Stimulated activated CD8-positive, alpha-beta memory T cell treated with anti-CD3 and anti-CD28 coated beads, Interleukin-12 subunit alpha, Interleukin-12 subunit beta, amount 100 ng/mL, for 4 hours (primary cell): ENCODE measurements around the gene BLACAT1.

Source experiments
- DNase-seq: peaks from one replicate; pipeline ENCODE4 v3.0.0-alpha.2; 2020; ENCODE audit warnings: low read depth

The BLACAT1 gene

GRCh38 chr1:205456868-205457745, 1.3 kb upstream of the BLACAT1 start:
- DNase-seq = no peak

GRCh38 chr1:205456383-205456867, 580 bp upstream of the BLACAT1 start:
- DNase-seq = no peak

DNA sequence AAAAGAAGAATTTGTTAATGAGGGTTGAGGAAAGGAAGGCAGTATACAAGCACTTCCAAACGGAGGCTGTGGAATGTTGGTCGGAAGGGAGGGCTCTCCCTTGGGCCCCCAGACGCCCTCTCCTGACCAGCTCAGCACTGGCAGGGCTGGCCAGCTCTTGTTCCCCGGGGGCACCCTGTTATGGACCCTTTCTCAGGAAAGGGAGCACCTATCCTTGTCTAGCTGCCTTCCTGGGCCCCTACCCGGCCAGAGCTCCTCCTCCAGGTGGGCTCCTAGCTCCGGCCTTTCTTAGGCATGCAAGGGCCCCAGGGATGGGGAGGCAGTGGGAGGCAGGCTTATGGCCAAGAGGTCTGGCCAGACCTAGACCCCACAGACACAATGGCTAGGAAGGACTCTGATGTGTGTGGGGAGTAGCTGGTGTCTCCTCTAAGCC, 926 bp downstream of the BLACAT1 start:
- DNase-seq = no peak

- DNase-seq = no peak
These were observed 2.4 kb downstream of the BLACAT1 start for GRCh38 chr1:205453466-205453865.

DNA sequence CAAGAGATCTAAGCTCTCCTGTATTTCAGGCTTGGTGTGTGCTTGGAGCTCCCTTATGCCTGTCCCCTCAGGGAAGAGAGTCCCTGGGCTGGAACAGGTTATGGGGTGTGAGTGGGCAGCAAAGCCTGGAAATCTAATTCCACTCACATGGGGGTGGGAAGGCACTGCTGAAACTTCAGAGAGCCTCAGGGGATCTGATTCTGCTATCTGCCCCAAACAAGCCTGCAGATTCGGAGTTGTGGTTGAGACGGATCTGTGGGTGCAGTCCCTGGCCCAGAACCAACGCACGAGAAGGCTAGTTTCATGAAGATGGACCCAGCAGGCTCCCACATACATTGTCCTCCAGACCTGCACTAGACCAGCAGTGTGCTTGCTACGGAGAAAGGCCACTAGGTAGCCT, 2.9 kb downstream of the BLACAT1 start:
- DNase-seq = no peak

DNA sequence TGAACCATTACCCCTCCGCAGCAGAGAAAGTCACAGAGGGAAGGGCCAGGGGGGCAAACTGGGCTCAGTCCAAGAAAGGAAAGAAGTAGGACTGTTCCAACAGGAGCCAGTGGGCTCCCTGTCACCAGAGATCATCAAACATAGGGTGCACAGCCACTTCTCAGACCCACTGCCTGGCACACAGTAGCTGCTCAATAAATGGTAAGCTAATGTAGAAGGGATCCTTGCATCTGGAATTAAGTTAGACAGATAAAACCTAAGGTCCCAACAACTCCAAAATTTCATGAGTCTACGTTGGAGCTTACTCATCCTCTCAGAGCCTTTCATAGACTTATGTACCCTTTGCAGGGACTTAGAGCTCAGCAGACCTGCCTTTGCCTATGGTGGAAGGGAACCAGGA, 3.5 kb downstream of the BLACAT1 start:
- DNase-seq = no peak

GRCh38 chr1:205451759-205452164, 4.1 kb downstream of the BLACAT1 start:
- DNase-seq = no peak

- DNase-seq = no peak
These were observed 4.6 kb downstream of the BLACAT1 start for GRCh38 chr1:205451202-205451601.

DNA sequence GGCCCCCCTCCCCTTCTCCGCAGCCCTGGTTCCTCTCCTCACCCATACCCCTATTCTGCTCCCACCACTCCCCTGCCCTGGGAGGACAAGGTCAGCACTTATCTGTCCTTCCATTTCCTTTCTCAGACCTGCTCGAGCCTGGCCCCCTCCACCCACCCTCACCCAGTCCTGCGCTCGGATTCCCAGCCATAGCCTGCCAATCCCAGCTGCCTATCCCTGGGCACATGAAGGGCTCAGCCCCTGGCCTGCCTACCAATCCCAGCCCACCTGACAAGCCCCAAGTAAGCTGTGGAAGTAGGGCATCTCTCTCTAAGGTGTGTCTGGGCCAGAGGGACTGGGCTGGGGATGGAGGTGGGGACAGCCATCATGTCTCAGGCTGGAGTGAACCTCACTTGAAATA, 5.4 kb downstream of the BLACAT1 start:
- no peak for DNase-seq

DNA sequence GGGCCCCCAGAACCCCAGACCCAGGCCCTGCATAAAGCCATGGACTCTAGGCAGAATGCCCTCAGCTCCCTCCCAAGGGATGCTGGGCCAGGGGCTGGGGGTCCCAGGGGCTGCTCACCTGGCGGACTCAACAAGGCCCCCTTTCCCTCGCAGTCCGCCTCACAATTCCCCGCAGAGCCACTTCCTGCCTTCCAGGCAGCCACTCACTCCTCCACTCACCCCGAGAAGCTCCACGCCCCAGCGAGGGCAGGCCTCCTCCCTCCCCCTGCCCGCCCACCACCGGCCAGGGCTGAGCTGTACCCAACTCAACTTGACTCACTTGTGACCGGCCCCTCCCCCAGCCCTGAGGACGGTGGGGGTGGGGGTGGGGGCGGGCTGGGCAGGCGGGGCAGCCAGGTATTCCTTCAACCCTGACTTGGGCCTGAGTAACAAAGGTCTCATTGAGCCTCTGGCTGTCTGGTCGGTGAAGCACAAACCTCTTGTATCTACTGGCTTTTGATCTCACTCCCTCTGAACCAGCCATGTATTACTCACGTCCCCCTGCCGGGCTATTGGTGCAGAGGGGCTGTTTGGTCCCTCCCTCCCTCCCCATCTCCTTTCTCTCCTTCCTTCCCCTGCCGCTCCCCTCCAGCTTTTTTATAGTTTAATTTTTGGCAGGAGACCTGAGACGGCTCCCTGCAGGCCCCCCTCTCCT, 5.9 kb downstream of the BLACAT1 start:
- DNase-seq = peak; percentile 30

- no peak for DNase-seq
These were observed 6.5 kb downstream of the BLACAT1 start for GRCh38 chr1:205449254-205449749.

DNA sequence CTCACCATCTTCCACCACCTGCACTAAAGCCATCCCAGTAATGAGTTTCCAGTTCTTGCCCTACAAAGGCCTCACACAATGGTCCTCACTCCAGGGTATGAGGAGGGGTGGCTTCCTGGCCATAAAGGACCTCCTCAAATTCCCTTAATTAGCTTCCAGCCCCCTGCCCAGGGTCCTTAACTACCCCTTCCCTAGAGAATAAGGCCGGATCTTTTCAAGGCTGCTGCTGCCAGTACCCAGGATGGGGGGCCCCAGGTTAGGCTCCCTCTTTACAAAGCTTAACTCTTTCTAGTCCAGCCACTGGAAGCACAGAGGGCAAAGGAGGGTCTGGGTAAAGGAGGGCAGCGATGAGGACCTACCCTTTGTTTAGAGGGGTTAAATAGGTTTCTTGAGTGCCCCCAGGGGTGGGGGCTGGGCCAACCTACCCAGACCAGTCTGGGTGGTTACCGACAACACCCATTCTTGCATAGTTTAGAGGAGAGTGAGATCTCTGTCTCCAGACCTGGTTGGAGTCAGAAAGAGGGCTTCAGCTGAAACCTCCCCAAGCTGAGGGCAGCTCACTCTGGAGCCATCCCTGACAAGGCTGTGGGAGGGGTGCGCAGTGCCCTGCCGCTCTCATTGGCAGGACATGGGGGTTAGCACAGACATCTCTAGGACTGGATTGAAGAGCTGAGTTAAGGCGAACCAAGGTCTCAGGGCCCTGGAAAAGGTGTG, 7.1 kb downstream of the BLACAT1 start:
- DNase-seq = no peak

GRCh38 chr1:205447457-205448341, 8.1 kb downstream of the BLACAT1 start:
- no peak for DNase-seq

DNA sequence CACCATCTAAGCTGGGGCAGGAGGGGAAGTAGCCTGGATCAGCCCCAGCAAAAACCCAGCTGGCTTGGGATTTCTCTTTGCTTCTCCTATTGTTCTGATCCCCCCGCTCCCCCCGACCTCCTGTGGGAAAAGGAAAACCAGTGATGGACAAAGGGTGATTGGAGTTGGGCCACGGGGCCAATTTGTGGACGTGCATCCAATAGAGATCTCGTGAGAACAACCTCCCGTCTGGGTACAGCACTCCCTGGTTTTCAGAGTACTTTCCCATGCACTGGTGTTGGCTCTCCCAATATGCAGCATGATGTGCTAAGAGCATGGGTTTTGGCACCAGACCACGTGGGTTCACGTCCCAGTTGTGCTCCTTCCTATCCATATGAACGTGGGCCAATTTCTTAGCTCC, 9.0 kb downstream of the BLACAT1 start:
- DNase-seq = no peak

GRCh38 chr1:205445646-205445935, 10.3 kb downstream of the BLACAT1 start:
- no peak for DNase-seq

DNA sequence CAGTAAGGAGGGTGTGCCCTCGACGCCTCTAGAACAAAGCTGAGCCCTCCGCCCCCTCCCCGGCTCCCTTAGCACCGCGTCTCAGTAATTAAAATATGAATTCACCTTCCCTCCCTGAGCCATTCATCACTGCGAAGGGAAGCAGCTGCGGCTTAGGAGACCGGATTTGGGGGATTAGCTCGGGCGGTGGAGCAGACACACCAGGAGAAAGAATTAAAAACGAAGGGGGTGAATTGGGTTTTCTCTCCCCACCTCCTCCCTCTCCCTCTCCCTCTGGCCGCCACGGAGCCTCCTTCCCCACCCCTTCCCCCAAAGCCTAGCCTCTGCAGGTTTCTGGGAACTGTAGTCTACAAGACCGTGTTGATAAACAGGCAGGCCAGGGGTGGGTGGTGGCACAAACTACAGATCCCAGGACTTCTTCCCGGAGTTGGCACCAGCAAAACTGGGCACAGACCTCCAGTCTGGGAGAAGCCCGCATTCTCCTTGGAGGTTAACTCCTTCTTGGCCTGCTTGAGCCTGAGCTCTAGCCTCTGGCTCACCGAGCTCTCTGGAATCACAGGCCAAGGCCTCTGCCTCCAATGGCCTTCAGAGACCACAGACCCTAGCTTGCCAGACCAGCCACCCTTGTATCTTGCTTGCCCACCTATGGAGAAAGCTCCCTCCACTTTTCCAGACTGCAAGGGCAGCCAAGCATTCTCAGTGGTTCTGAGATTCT, 10.8 kb downstream of the BLACAT1 start:
- no peak for DNase-seq

DNA sequence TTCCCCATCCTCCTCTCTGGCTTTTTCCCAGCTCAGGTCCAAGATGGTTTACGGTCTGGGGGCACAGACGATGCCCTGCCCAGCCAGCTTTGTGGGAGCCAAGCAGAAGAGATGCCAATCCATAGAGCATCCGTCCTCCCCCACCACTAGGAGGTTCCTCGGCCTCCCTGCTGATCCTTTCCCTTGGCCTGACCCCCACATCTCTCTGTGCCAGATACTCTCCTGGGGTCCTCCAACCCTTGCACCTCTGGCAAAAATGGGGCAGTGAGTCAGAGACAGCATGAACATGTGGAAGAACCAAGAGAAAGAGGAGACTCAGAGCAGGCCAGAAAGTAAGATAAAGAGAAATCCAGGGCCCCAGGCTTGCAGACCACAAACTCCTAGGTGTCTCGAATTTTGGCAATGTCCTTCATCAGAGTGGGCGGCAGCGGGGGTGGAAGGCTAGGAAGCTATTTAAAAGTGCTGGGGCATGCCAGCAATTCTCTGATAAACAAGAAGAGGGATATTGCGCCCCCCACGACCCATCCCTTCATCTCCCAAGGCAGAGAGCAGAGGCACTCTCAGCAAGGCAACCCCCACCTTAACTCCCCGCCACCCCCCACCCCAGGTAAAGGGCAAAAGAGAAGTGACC, 11.4 kb downstream of the BLACAT1 start:
- DNase-seq = no peak

DNA sequence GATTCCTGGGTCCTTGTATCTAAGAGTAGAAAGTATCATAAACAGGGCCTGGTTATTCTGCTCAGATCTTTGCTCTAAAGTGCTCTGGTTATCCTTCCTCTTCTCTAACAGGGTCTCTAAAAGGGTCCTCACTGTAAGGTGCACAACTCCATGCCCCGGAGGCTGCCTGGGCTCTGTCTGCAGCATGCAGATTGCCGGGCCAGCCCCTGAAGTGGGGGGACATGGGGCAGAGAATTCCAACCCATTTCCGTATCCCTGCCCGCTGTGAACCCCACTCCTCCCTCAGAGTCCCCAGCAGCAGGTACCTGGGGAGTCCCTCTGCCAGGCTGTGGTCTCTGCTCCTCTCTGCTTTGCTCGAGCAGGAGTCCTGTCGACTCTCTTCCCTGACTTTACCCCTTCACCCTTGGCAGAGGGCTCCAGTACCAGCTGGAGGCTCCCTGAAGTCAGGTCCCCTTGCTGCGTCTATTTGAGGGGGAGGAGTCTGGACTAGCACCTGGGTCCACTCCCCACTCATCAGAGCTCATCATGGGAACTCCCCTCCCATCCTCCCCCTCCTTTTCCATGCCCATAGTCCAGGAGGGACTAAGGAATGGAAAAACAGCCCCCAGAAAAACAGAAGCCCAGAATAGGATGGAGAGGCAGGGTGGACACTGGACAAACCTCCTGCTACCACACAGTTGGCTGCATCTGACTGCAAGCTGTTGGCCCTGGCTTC, 12.1 kb downstream of the BLACAT1 start:
- no peak for DNase-seq

DNA sequence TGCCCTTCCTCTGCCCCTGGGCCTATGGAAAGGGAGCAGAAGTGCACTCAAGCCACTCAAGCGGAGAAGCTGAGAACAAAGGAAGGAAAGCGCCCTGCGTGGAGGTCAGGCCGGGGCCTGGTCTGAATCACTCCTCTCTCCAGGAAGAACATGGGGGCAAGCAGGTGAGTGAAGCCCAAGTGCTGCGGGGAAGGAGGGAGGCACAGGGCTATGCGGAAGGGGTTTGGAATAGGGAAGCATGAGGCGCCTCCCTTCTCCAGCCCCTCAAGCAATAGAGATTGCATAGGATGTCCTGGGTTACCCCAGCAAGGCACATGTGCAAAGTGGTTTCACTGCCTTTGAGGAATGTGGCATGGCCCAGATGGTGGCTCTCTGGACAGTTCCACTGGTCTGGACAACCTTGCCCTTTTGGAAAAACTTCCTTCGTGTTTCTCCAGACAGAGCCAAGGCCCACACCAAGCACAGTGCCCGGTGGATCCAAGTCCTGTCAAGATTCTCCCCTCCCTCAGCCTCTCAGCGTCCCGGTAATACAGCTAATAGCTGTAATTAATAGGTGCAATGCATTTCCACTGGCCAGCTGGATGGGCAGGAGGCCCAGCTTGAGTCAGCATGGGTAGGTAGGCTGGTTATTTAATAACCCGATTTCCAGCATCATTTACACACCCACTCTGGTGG, 13.7 kb downstream of the BLACAT1 start:
- no peak for DNase-seq
